ENCODE results near the gene ATG4B. TPM values are rescaled to one million over a fixed set of nuclear protein-coding genes. Genes with fewer than 3 reads are reported as not detected.

Gene ATG4B
- total RNA-seq, 4 donors from 2014 or later = 58.5 to 129 (median 86.2) TPM

- DNase-seq = no peak
- Histone ChIP-seq H3K27ac (no peak overlapping the region), H3K4me1 (peaks cover 6% of the 10 kb centered on the region in 2 donors), H3K4me3 (replicated peaks in 1 of 3) (no peak overlapping the region), H3K27me3 (no peaks in the 10 kb centered on the region), H3K9me3 (no peaks in the 10 kb centered on the region), H3K36me3 (peaks cover 9 to 10% of the 10 kb centered on the region in 2 donors)
- no peak for TF ChIP-seq CTCF (IDR thresholded peaks at IDR 0.05)
- TF ChIP-seq POLR2A (IDR thresholded peaks at IDR 0.05) = no peak
- intact Hi-C loops (cut with DNase I) = no loop called here
- 92 to 96% methylated on average over 10 of the region's 10 CpGs for WGBS, 2 donors
These were observed 28.6 kb upstream of the ATG4B start for GRCh38 chr2:241608881-241609280.

- intact Hi-C loops (cut with DNase I) = loop anchor here (10.0 kb wide), 1 partner anchor 95 kb away; no protein-coding TSS in a partner anchor
- TF ChIP-seq CTCF (IDR thresholded peaks at IDR 0.05) (peak in 5 of 6 experiments; percentile 32 to 80 (median 70)), POLR2A (IDR thresholded peaks at IDR 0.05) (no peak)
- peak overlapping the region in 2 of 3 donors; percentile 20 to 50 for H3K4me3 ChIP-seq (replicated peaks in 1 of 3)
- H3K4me1 ChIP-seq = peaks cover 6% of the 10 kb centered on the region in 2 donors
- 9 to 23% methylated on average over 20 to 35 of the region's 76 CpGs for WGBS, 2 donors
- peak overlapping the region; percentile 58 to 83 (median 63) for H3K27ac ChIP-seq
- peaks cover 9 to 10% of the 10 kb centered on the region in 2 donors for H3K36me3 ChIP-seq
- H3K27me3 ChIP-seq = no peaks in the 10 kb centered on the region
- DNase-seq = peak; percentile 91 to 93
- H3K9me3 ChIP-seq = no peaks in the 10 kb centered on the region
These were observed 27.4 kb upstream of the ATG4B start for GRCh38 chr2:241609859-241610793.

GRCh38 chr2:241611062-241611461, 26.4 kb upstream of the ATG4B start:
- no peak for DNase-seq
- Histone ChIP-seq H3K4me3 (replicated peaks in 1 of 3) (no peak overlapping the region), H3K27ac (peak overlapping the region in 1 of 3 donors; percentile 63), H3K36me3 (peaks cover 3% of the 10 kb centered on the region in 2 donors), H3K27me3 (no peaks in the 10 kb centered on the region), H3K9me3 (no peaks in the 10 kb centered on the region), H3K4me1 (peaks cover 6% of the 10 kb centered on the region in 2 donors)
- WGBS, 2 donors = 91 to 97% methylated on average over 8 to 10 of the region's 13 CpGs
- intact Hi-C loops (cut with DNase I) = loop anchor here (10.0 kb wide), 1 partner anchor 96 kb away; no protein-coding TSS in a partner anchor
- TF ChIP-seq CTCF (IDR thresholded peaks at IDR 0.05) (no peak), POLR2A (IDR thresholded peaks at IDR 0.05) (no peak)

- Histone ChIP-seq H3K36me3 (no peaks in the 10 kb centered on the region), H3K27me3 (no peaks in the 10 kb centered on the region), H3K27ac (no peak overlapping the region), H3K9me3 (no peaks in the 10 kb centered on the region), H3K4me1 (peaks cover 6% of the 10 kb centered on the region in 2 donors), H3K4me3 (replicated peaks in 1 of 3) (no peak overlapping the region)
- intact Hi-C loops (cut with DNase I) = loop anchor here (10.0 kb wide), 1 partner anchor 98 kb away; no protein-coding TSS in a partner anchor
- WGBS, 2 donors = 93 to 95% methylated on average over 20 of the region's 20 CpGs
- TF ChIP-seq CTCF (IDR thresholded peaks at IDR 0.05) (no peak), POLR2A (IDR thresholded peaks at IDR 0.05) (no peak)
- no peak for DNase-seq
These were observed 25.1 kb upstream of the ATG4B start for GRCh38 chr2:241612156-241613016.

Measured in thyroid gland (tissue), 4 donors.